ENCODE data around the gene FADS6. TPM values are rescaled to one million over a fixed set of nuclear protein-coding genes. Genes with fewer than 3 reads are reported as not detected.

The FADS6 gene
- total RNA-seq, 2 donors from 2014 or later: 4.7 to 5.7 TPM

DNA sequence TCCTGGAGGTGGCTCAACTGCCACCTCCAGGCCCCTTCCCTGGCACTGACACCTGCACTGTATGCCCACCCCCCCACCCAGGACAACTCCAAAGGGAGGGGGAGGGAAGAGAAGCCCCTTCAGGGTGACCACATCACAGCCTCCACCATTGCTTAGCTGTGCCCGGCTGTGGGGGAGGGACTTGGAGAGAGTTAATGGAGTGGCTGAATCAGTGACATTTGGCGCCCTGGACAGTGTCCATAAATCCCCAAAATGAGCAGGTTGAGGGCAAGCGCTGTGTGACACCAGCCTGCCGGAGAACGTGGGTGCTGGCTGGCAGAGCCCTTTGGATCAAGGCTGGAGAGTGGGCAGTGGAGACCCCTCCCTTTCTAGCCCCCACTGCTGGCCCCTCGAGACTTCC, 28.7 kb upstream of the FADS6 start:
- peak overlapping the region; percentile 42 for H3K4me3 Mint-ChIP-seq
- DNase-seq: peak; percentile 55
- Histone ChIP-seq H3K4me1 (ENCODE audit: control insufficient read depth, insufficient read depth, low read length) (no peaks in the 10 kb centered on the region), H3K9ac (ENCODE audit: extremely low read depth, low read length, poor library complexity, severe bottlenecking) (no peak overlapping the region), H3K27ac (ENCODE audit: low read depth, low read length) (no peak overlapping the region), H3K4me3 (ENCODE audit: low read length) (no peak overlapping the region), H3K9me3 (ENCODE audit: control insufficient read depth, low read length) (no peaks in the 10 kb centered on the region), H3K36me3 (ENCODE audit: control insufficient read depth, insufficient read depth, low read length) (no peaks in the 10 kb centered on the region), H3K27me3 (ENCODE audit: control insufficient read depth, insufficient read depth, low read length, poor library complexity, severe bottlenecking) (peaks cover 58% of the 10 kb centered on the region)
- H3K36me3 Mint-ChIP-seq (ENCODE audit: low read depth): no peaks in the 10 kb centered on the region
- TF ChIP-seq, protein P1, sequence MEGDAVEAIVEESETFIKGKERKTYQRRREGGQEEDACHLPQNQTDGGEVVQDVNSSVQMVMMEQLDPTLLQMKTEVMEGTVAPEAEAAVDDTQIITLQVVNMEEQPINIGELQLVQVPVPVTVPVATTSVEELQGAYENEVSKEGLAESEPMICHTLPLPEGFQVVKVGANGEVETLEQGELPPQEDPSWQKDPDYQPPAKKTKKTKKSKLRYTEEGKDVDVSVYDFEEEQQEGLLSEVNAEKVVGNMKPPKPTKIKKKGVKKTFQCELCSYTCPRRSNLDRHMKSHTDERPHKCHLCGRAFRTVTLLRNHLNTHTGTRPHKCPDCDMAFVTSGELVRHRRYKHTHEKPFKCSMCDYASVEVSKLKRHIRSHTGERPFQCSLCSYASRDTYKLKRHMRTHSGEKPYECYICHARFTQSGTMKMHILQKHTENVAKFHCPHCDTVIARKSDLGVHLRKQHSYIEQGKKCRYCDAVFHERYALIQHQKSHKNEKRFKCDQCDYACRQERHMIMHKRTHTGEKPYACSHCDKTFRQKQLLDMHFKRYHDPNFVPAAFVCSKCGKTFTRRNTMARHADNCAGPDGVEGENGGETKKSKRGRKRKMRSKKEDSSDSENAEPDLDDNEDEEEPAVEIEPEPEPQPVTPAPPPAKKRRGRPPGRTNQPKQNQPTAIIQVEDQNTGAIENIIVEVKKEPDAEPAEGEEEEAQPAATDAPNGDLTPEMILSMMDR (conservative IDR thresholded peaks at IDR 0.05): no peak
- H3K27ac Mint-ChIP-seq: no peak overlapping the region
- H3K27me3 Mint-ChIP-seq (ENCODE audit: insufficient read depth): peaks cover 73% of the 10 kb centered on the region
- WGBS, 2 experiments (ENCODE audit: insufficient coverage in 1 of 2, insufficient read length in 1 of 2): 83 to 84% methylated on average over 4 to 6 of the region's 6 CpGs
- H3K4me1 Mint-ChIP-seq: peaks cover 2% of the 10 kb centered on the region
- H3K9me3 Mint-ChIP-seq: no peaks in the 10 kb centered on the region

DNA sequence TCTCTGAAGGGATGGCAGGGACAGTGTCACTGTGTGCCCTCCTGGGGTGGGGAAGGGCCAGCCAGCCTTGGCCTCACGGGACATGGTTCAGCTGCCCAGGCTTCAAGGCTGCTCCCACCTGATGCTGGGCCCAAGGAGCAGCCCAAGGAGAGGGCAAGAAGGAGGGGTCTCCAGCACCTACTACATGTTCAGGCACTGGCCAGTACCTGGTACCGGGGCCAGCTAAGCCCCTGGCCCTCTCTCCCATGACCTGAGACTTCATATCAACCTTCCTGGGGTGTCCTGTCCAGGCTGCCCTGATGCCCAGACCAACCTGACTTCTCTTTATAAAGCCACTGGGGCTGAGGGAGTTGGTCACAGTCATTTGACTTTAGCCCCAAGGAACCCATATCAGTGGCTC, 28.3 kb upstream of the FADS6 start:
- WGBS, 2 experiments (ENCODE audit: insufficient coverage in 1 of 2, insufficient read length in 1 of 2): 60 to 96% methylated on average over 1 to 2 of the region's 2 CpGs
- peak; percentile 54 for DNase-seq
- H3K4me3 ChIP-seq (ENCODE audit: low read length): no peak overlapping the region
- no peaks in the 10 kb centered on the region for H3K9me3 Mint-ChIP-seq
- H3K9ac ChIP-seq (ENCODE audit: extremely low read depth, low read length, poor library complexity, severe bottlenecking): no peak overlapping the region
- peaks cover 69% of the 10 kb centered on the region for H3K27me3 Mint-ChIP-seq (ENCODE audit: insufficient read depth)
- H3K4me1 Mint-ChIP-seq: peaks cover 2% of the 10 kb centered on the region
- H3K4me3 Mint-ChIP-seq: no peak overlapping the region
- H3K36me3 ChIP-seq (ENCODE audit: control insufficient read depth, insufficient read depth, low read length): no peaks in the 10 kb centered on the region
- H3K27ac ChIP-seq (ENCODE audit: low read depth, low read length): no peak overlapping the region
- no peak overlapping the region for H3K27ac Mint-ChIP-seq
- H3K36me3 Mint-ChIP-seq (ENCODE audit: low read depth): no peaks in the 10 kb centered on the region
- TF ChIP-seq, protein P1 (conservative IDR thresholded peaks at IDR 0.05): no peak
- no peaks in the 10 kb centered on the region for H3K4me1 ChIP-seq (ENCODE audit: control insufficient read depth, insufficient read depth, low read length)
- no peaks in the 10 kb centered on the region for H3K9me3 ChIP-seq (ENCODE audit: control insufficient read depth, low read length)
- peaks cover 54% of the 10 kb centered on the region for H3K27me3 ChIP-seq (ENCODE audit: control insufficient read depth, insufficient read depth, low read length, poor library complexity, severe bottlenecking)

DNA sequence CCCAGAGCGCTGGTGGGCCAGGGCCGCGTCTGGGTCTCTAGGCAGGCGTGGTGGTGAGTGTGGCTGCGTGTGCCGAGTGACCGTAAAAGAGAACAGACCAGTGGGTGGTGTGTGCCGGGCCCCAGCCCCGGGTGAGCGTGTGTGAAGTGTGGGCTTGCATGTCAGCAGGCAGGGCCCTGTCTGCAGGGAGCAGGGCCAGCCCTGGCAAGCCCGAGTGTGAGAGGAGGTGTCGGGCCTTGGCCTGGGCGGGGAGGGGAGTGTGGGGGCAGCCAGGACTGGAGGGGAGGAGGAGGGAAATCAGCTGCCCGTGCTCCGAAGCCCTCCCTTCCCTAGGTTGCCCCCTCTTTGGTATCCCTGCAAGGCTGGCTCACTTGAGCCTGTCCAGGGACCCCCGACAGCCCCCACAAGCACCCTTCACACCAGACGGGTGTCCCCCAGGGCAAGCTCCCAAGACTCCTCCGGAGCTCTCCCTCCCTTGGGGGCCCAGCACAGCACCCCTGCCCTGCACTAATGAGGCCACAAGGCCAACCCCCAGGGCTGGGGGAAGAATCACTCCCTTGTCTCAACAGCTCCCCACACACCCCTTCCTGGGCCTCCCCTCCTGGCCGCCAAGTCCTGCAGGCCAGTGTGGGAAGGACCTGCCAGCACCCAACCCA, 27.7 kb upstream of the FADS6 start:
- Histone ChIP-seq H3K4me3 (ENCODE audit: low read length) (no peak overlapping the region), H3K4me1 (ENCODE audit: control insufficient read depth, insufficient read depth, low read length) (no peaks in the 10 kb centered on the region), H3K27ac (ENCODE audit: low read depth, low read length) (no peak overlapping the region), H3K9me3 (ENCODE audit: control insufficient read depth, low read length) (no peaks in the 10 kb centered on the region), H3K9ac (ENCODE audit: extremely low read depth, low read length, poor library complexity, severe bottlenecking) (no peak overlapping the region), H3K27me3 (ENCODE audit: control insufficient read depth, insufficient read depth, low read length, poor library complexity, severe bottlenecking) (peaks cover 48% of the 10 kb centered on the region), H3K36me3 (ENCODE audit: control insufficient read depth, insufficient read depth, low read length) (no peaks in the 10 kb centered on the region)
- WGBS, 2 experiments (ENCODE audit: insufficient coverage in 1 of 2, insufficient read length in 1 of 2): 86 to 100% methylated on average over 1 to 19 of the region's 19 CpGs
- DNase-seq: peak; percentile 80
- H3K27me3 Mint-ChIP-seq (ENCODE audit: insufficient read depth): peaks cover 64% of the 10 kb centered on the region
- TF ChIP-seq, protein P1 (conservative IDR thresholded peaks at IDR 0.05): no peak
- H3K36me3 Mint-ChIP-seq (ENCODE audit: low read depth): no peaks in the 10 kb centered on the region
- no peak overlapping the region for H3K27ac Mint-ChIP-seq
- peaks cover 2% of the 10 kb centered on the region for H3K4me1 Mint-ChIP-seq
- no peak overlapping the region for H3K4me3 Mint-ChIP-seq
- no peaks in the 10 kb centered on the region for H3K9me3 Mint-ChIP-seq
